A549 (cell line): ENCODE data around the gene VIM.

ENCODE experiments used
- CHD4 ChIP-seq: fragments of 200-600 bp; sonication (generic); IDR thresholded peaks from 2 replicates; pipeline ENCODE4 v1.6.1; 2016; ENCODE audit warnings: antibody characterized with exemption, mild to moderate bottlenecking, borderline replicate concordance
- FOSL2 ChIP-seq, 2 experiments: fragments of 450-650 bp in 1 of 2; fragments of >200 bp in 1 of 2; sonication (Bioruptor Twin) in 1 of 2; formaldehyde crosslinking; IDR thresholded peaks; 2 replicates each; pipeline versions ENCODE4 v1.5.0 to v1.6.1; 2016 to 2020; ENCODE audit warnings: mild to moderate bottlenecking in 1 of 2, moderate library complexity in 1 of 2
- MAFK ChIP-seq: fragments of 450-650 bp; IDR thresholded peaks from 2 replicates; pipeline ENCODE4 v1.6.1; 2014; ENCODE audit not compliant: partially characterized antibody
- MAX ChIP-seq: IDR thresholded peaks from 2 replicates; pipeline ENCODE4 v1.6.1; 2012
- POLR2AphosphoS2 ChIP-seq: conservative IDR thresholded peaks from 2 replicates; pipeline ENCODE4 v1.6.1; 2012; ENCODE audit warnings: low read length, improper control_type of control experiment, inconsistent platforms
- TF ChIP-seq, protein P1 (sequence below): fragments of >200 bp; sonication (Bioruptor Twin); formaldehyde crosslinking; IDR thresholded peaks from 3 replicates; pipeline ENCODE4 v1.5.1; 2016

DNA sequence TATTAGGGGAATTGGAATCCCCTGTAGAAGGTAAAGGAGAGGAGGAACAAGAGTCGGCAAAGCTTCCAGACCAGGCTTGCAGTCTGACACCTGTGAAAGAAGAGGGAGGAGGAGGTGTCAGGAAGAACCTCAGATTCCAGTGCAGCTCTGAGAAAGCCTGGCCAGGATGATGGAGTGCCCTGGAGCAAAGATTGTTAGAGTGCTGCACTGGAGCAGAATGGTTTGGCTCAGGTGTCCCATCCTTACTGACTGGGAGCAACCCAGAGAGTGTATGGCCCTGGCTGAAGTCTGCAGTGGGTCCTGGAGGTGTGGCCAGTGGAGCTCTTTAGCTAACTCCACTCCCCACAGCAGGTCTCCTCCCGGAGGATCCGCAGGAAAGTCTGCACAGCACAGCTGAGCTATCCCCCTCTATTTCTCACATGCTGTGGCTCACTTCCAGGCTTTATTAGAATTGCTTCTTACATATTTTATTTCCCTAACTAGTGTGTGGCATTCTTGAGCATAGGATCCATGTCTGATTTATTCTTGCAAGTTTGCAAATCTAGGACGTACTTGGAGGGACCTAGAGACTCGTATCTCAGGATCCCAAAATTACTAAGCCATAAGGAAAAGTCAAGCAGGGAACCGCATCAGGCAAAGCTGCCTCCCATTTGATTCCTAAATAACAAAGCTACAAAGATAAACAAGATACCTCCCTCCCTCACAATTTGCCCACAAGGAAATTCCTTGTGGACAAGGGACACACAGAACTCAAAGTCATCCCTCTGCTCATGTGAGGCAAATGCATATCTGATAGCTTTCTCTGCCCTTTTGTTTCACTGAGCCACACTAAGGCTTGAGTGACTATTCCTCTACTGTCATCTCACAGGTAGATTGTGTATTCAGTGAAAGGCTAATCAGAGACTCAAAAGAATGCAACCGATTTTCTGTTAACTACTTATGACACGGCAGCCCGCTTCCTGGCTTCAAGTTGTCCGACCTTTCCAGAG lies 58.8 kb downstream of the VIM start:
- TF ChIP-seq, protein P1, sequence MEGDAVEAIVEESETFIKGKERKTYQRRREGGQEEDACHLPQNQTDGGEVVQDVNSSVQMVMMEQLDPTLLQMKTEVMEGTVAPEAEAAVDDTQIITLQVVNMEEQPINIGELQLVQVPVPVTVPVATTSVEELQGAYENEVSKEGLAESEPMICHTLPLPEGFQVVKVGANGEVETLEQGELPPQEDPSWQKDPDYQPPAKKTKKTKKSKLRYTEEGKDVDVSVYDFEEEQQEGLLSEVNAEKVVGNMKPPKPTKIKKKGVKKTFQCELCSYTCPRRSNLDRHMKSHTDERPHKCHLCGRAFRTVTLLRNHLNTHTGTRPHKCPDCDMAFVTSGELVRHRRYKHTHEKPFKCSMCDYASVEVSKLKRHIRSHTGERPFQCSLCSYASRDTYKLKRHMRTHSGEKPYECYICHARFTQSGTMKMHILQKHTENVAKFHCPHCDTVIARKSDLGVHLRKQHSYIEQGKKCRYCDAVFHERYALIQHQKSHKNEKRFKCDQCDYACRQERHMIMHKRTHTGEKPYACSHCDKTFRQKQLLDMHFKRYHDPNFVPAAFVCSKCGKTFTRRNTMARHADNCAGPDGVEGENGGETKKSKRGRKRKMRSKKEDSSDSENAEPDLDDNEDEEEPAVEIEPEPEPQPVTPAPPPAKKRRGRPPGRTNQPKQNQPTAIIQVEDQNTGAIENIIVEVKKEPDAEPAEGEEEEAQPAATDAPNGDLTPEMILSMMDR = no peak
- no peak for TF ChIP-seq MAX
- TF ChIP-seq MAFK = no peak
- no peak for TF ChIP-seq POLR2AphosphoS2
- no peak for TF ChIP-seq CHD4
- no peak for TF ChIP-seq FOSL2 (IDR thresholded peaks at IDR 0.05)
- no peak for TF ChIP-seq FOSL2 (CRISPR knock-in tag; IDR thresholded peaks at IDR 0.05)
